22Rv1 (cell line): ENCODE measurements around the gene CNTRL.

ENCODE experiments used
- ZFX ChIP-seq: fragments of 450-650 bp; IDR thresholded peaks from 2 replicates; pipeline ENCODE4 v1.6.1; 2017; ENCODE audit warnings: antibody characterized with exemption, borderline replicate concordance
- TF ChIP-seq, protein P1 (sequence below): fragments of 450-650 bp; IDR thresholded peaks from 2 replicates; pipeline ENCODE4 v1.5.1; 2017; ENCODE audit warnings: mild to moderate bottlenecking

DNA sequence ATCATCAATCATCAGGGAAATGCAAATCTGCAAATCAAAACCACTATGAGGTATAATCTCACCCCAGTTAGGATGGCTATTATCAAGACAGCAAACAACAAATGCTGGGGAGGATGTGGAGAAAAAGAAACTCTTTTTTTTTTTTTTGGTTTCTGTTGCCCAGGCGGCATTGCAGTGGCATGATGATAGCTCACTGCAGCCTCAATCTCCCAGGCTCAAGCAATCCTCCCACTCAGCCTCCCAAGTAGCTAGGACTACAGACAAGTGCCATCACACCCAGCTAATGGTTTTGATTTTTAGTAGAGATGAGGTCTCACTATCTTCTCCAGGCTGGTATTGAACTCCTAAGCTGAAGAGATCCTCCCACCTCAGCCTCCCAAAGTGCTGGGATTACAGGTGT lies 5.4 kb upstream of the CNTRL start:
- TF ChIP-seq, protein P1, sequence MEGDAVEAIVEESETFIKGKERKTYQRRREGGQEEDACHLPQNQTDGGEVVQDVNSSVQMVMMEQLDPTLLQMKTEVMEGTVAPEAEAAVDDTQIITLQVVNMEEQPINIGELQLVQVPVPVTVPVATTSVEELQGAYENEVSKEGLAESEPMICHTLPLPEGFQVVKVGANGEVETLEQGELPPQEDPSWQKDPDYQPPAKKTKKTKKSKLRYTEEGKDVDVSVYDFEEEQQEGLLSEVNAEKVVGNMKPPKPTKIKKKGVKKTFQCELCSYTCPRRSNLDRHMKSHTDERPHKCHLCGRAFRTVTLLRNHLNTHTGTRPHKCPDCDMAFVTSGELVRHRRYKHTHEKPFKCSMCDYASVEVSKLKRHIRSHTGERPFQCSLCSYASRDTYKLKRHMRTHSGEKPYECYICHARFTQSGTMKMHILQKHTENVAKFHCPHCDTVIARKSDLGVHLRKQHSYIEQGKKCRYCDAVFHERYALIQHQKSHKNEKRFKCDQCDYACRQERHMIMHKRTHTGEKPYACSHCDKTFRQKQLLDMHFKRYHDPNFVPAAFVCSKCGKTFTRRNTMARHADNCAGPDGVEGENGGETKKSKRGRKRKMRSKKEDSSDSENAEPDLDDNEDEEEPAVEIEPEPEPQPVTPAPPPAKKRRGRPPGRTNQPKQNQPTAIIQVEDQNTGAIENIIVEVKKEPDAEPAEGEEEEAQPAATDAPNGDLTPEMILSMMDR, result no peak
- no peak for TF ChIP-seq ZFX
